HG03103 (cell line): ENCODE measurements around the gene SKP1.

Experiments used
- ATAC-seq: cut with Tn5 transposase; IDR thresholded peaks from one replicate; pipeline ENCODE4 v1.9.1; 2021; ENCODE audit warnings: low read depth; ENCODE audit not compliant: unreplicated experiment

SKP1 gene

GRCh38 chr5:134131578-134132350 is 45.0 kb downstream of the SKP1 start:
- no peak for ATAC-seq

- ATAC-seq: no peak
These were observed 45.6 kb downstream of the SKP1 start for GRCh38 chr5:134131165-134131564.

GRCh38 chr5:134130239-134130945 is 46.4 kb downstream of the SKP1 start:
- ATAC-seq: no peak

- no peak for ATAC-seq
These were observed 47.1 kb downstream of the SKP1 start for GRCh38 chr5:134129411-134130238.

GRCh38 chr5:134128648-134128995 is 48.1 kb downstream of the SKP1 start:
- ATAC-seq: no peak

- ATAC-seq: no peak
These were observed 48.6 kb downstream of the SKP1 start for GRCh38 chr5:134127988-134128647.

GRCh38 chr5:134127376-134127861 is 49.3 kb downstream of the SKP1 start:
- ATAC-seq: no peak

- no peak for ATAC-seq
These were observed 51.4 kb downstream of the SKP1 start for GRCh38 chr5:134125039-134126015.

- no peak for ATAC-seq
These were observed 52.3 kb downstream of the SKP1 start for GRCh38 chr5:134124289-134125038.

GRCh38 chr5:134123360-134123759 is 53.4 kb downstream of the SKP1 start:
- ATAC-seq: no peak

GRCh38 chr5:134122530-134122929 is 54.2 kb downstream of the SKP1 start:
- no peak for ATAC-seq

- no peak for ATAC-seq
These were observed 56.2 kb downstream of the SKP1 start for GRCh38 chr5:134120386-134121138.

GRCh38 chr5:134119720-134120119 is 57.0 kb downstream of the SKP1 start:
- ATAC-seq: no peak

- no peak for ATAC-seq
These were observed 58.4 kb downstream of the SKP1 start for GRCh38 chr5:134118212-134118835.

- no peak for ATAC-seq
These were observed 59.7 kb downstream of the SKP1 start for GRCh38 chr5:134116789-134117761.

GRCh38 chr5:134116286-134116685 is 60.5 kb downstream of the SKP1 start:
- no peak for ATAC-seq

- no peak for ATAC-seq
These were observed 61.0 kb downstream of the SKP1 start for GRCh38 chr5:134115806-134116175.
